ENCODE measurements around the gene MYH6. TPM values are rescaled to one million over a fixed set of nuclear protein-coding genes. Genes with fewer than 3 reads are reported as not detected.

MYH6 gene
- total RNA-seq, 4 donors from 2014 or later, result 0.07 TPM; not detected in 3

DNA sequence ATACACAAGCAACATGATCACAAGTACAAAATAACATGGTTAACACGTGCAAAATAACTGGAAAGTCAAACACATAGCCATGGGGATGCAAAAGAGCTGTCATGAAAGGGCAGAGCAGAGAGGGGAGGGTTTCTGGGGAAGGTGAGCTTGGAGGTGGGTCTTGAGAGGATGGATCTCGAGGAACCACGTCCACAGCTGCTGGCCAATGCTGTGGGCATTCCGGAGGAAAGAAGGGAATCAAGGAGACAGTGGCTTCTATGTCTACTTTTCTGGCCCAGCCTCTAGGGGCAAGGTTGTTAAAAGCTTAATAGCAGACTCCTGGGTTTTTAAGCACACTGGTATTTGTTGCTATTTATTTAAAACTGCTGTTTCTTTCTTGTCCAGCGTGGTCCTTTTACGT, 35.8 kb upstream of the MYH6 start:
- no peak for DNase-seq

DNA sequence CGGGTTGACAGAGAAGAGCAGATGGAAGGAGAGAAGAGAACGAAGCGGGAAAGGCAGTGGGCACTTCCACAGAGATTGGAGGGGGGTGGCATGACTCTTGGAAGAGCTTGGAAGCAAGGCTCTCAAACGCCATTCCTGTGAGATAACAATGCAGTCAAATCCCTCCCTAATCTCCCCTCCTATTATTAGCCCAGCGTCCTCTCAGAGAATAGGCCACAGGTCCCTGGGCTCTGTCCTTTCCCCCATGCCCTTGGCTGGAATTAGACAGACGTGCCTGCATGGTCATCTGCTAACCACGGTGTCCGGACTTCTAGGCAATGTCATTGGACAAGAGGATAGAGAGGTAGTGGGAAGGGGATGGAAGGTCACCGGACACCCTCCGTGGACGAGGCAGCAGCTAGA, 35.3 kb upstream of the MYH6 start:
- TF ChIP-seq, protein P1, sequence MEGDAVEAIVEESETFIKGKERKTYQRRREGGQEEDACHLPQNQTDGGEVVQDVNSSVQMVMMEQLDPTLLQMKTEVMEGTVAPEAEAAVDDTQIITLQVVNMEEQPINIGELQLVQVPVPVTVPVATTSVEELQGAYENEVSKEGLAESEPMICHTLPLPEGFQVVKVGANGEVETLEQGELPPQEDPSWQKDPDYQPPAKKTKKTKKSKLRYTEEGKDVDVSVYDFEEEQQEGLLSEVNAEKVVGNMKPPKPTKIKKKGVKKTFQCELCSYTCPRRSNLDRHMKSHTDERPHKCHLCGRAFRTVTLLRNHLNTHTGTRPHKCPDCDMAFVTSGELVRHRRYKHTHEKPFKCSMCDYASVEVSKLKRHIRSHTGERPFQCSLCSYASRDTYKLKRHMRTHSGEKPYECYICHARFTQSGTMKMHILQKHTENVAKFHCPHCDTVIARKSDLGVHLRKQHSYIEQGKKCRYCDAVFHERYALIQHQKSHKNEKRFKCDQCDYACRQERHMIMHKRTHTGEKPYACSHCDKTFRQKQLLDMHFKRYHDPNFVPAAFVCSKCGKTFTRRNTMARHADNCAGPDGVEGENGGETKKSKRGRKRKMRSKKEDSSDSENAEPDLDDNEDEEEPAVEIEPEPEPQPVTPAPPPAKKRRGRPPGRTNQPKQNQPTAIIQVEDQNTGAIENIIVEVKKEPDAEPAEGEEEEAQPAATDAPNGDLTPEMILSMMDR (IDR thresholded peaks at IDR 0.05), result no peak
- TF ChIP-seq POLR2A (IDR thresholded peaks at IDR 0.05), result no peak
- intact Hi-C loops (cut with DNase I; ENCODE audit: low total_unique reads), result no loop called here
- no peak for DNase-seq
- H3K4me1 ChIP-seq, result no peaks in the 10 kb centered on the region
- no peak overlapping the region for H3K27ac ChIP-seq
- no peaks in the 10 kb centered on the region for H3K36me3 ChIP-seq
- no peak overlapping the region for H3K4me3 ChIP-seq
- H3K9me3 ChIP-seq, result no peaks in the 10 kb centered on the region
- H3K27me3 ChIP-seq, result no peaks in the 10 kb centered on the region

More for the DNA sequence above, 35.8 kb upstream of the MYH6 start:
- TF ChIP-seq, protein P1 (IDR thresholded peaks at IDR 0.05), result no peak
- no peak for TF ChIP-seq POLR2A (IDR thresholded peaks at IDR 0.05)
- H3K27ac ChIP-seq, result no peak overlapping the region
- H3K27me3 ChIP-seq, result no peaks in the 10 kb centered on the region
- no peaks in the 10 kb centered on the region for H3K4me1 ChIP-seq
- no peak overlapping the region for H3K4me3 ChIP-seq
- intact Hi-C loops (cut with DNase I; ENCODE audit: low total_unique reads), result no loop called here
- no peaks in the 10 kb centered on the region for H3K9me3 ChIP-seq
- no peaks in the 10 kb centered on the region for H3K36me3 ChIP-seq

DNA sequence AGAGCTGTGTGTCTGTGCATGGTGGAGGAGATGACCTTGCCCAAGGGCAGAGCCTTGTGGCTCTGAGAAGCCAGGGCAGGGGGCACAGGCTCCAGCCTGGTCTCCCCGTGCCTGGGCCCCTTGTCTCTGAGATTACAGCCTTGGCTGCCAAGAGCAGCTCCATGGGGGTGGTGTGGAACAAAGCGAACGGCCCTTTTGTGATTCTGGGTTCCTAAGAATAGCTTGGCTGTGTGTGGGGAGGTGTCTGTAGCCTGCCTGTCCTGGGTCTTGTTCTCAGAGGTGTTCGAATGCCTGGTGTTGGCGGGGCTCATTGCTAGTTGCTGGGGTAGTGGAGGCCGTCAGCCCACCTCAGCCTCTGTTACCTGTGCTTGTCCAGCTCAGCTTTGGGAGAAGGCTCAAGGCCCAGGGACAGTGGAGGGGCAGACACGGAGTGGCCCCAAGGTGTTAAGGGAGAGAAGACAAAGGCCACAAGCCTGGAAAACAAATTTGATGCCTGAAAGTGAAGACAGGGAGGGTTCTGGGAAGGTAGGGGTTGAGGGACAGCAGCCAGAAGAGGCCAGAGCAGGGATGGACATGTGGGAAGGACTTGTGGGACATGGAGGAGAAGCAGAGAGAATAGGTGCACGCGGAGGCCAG, 34.8 kb upstream of the MYH6 start:
- no peak for DNase-seq
- TF ChIP-seq POLR2A (IDR thresholded peaks at IDR 0.05), result no peak
- TF ChIP-seq, protein P1 (IDR thresholded peaks at IDR 0.05), result no peak
- intact Hi-C loops (cut with DNase I; ENCODE audit: low total_unique reads), result no loop called here

DNA sequence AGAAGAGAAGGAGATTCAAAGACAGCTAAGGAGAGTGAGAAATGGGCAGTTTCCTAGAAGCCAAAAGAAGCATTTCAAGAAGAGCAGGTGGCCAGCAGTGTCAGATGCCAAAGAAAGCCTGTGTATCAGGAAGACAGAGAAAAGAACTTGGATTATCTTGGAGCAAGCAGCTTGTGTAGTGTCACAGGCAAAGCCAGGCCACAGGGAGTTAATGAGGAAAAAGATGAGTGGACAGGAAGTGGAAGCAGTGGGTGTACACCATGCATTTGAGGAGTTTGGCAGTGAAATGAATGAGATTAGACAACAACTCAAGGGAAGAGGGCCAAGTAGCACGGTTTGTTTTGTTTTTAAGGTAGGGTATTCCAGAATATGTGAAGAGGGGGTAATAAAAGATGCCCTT, 33.0 kb upstream of the MYH6 start:
- H3K36me3 ChIP-seq, result no peaks in the 10 kb centered on the region
- H3K4me1 ChIP-seq, result no peaks in the 10 kb centered on the region
- no peak overlapping the region for H3K27ac ChIP-seq
- DNase-seq, result no peak
- intact Hi-C loops (cut with DNase I; ENCODE audit: low total_unique reads), result no loop called here
- no peaks in the 10 kb centered on the region for H3K9me3 ChIP-seq
- no peak for TF ChIP-seq POLR2A (IDR thresholded peaks at IDR 0.05)
- TF ChIP-seq, protein P1 (IDR thresholded peaks at IDR 0.05), result no peak
- no peaks in the 10 kb centered on the region for H3K27me3 ChIP-seq
- no peak overlapping the region for H3K4me3 ChIP-seq

More for the DNA sequence above, 34.8 kb upstream of the MYH6 start:
- no peak overlapping the region for H3K27ac ChIP-seq
- no peaks in the 10 kb centered on the region for H3K36me3 ChIP-seq
- H3K27me3 ChIP-seq, result no peaks in the 10 kb centered on the region
- H3K9me3 ChIP-seq, result no peaks in the 10 kb centered on the region
- no peaks in the 10 kb centered on the region for H3K4me1 ChIP-seq
- no peak overlapping the region for H3K4me3 ChIP-seq

DNA sequence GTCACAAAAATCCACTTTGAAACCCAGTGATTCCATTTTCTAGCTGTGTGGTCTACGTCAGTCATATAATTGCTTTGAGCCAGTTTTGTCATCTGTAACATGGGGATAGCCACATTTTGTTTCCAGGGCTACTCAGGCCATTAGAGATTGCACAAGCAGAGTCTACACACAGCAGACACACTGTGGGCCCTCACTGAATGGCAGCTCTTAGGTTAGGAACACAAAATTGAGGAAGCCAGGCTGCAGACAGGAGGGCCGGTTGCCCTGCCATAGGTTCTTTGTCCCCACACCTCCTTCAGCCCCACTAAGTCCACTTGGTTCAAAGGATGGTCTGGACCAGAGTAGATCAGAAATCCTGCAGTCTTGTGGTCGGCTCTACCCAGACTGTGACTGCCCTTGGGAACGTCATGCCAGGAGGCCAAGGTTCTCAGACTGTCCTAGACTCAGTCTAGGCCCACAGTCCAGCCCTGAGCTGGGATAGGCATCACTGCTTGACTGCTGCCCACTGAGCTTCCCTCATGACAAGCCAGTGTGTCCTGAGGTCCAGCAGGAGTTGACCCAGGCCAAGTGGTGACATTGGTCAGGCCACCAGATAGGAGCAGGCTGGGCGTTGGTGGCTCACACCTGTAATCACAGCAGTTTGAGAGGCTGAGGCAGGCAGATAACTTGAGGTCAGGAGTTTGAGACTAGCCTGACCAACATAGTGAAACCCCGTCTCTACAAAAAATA, 31.2 kb upstream of the MYH6 start:
- intact Hi-C loops (cut with DNase I; ENCODE audit: low total_unique reads), result no loop called here
- DNase-seq, result no peak
- no peaks in the 10 kb centered on the region for H3K36me3 ChIP-seq
- H3K27ac ChIP-seq, result no peak overlapping the region
- no peaks in the 10 kb centered on the region for H3K9me3 ChIP-seq
- H3K27me3 ChIP-seq, result no peaks in the 10 kb centered on the region
- TF ChIP-seq POLR2A (IDR thresholded peaks at IDR 0.05), result no peak
- TF ChIP-seq, protein P1 (IDR thresholded peaks at IDR 0.05), result no peak
- H3K4me1 ChIP-seq, result no peaks in the 10 kb centered on the region
- H3K4me3 ChIP-seq, result no peak overlapping the region
